ENCODE measurements around the gene SHC2. TPM values are rescaled to one million over a fixed set of nuclear protein-coding genes. Genes with fewer than 3 reads are reported as not detected.

Gene SHC2
- total and polyA plus RNA-seq, 2 experiments from 2014 or later: 2.2 to 4.6 TPM

GRCh38 chr19:447064-447426 is 13.8 kb downstream of the SHC2 start (continued):
- no peak for TF ChIP-seq ZNF462 (CRISPR knock-in tag; IDR thresholded peaks at IDR 0.05)
- no peak for TF ChIP-seq NANOG (IDR thresholded peaks at IDR 0.05; ENCODE audit: borderline replicate concordance)
- TF ChIP-seq ZNF331 (CRISPR knock-in tag; IDR thresholded peaks at IDR 0.05; ENCODE audit: low read depth): no peak

- H3K9me2 ChIP-seq (ENCODE audit: insufficient read depth): no peaks in the 10 kb centered on the region
- ATAC-seq (no peak), DNase-seq (ENCODE audit: low spot score) (no peak)
- no peak for TF ChIP-seq POLR2AphosphoS5 (IDR thresholded peaks at IDR 0.05; ENCODE audit: low read depth)
- TF ChIP-seq ZNF331 (CRISPR knock-in tag; IDR thresholded peaks at IDR 0.05; ENCODE audit: low read depth): no peak
- no peak for TF ChIP-seq REST (IDR thresholded peaks at IDR 0.05; ENCODE audit: unreplicated experiment)
- TF ChIP-seq STAT1 (IDR thresholded peaks at IDR 0.05; ENCODE audit: unreplicated experiment): no peak
- no peak for TF ChIP-seq CREB1 (CRISPR knock-in tag; IDR thresholded peaks at IDR 0.05; ENCODE audit: low read depth)
- TF ChIP-seq NANOG (IDR thresholded peaks at IDR 0.05; ENCODE audit: borderline replicate concordance): no peak
- TF ChIP-seq EZH2 (IDR thresholded peaks at IDR 0.05; ENCODE audit: low read depth, unreplicated experiment): no peak
- TF ChIP-seq ZNF114 (CRISPR knock-in tag; IDR thresholded peaks at IDR 0.05): no peak
- no peaks in the 10 kb centered on the region for H3K27me3 ChIP-seq (ENCODE audit: insufficient read depth)
- H3K27me3 Mint-ChIP-seq (ENCODE audit: insufficient read depth, low read depth, poor library complexity): peaks cover 16% of the 10 kb centered on the region
- no peaks in the 10 kb centered on the region for H3K36me3 ChIP-seq (ENCODE audit: insufficient read depth)
- no peak overlapping the region for H2AFZ ChIP-seq
- no peaks in the 10 kb centered on the region for H3K36me3 Mint-ChIP-seq (ENCODE audit: low read depth)
- H3K4me1 ChIP-seq (ENCODE audit: insufficient read depth): no peaks in the 10 kb centered on the region; the same call in 1 of the 2 replicates
- H3K27ac Mint-ChIP-seq: no peak overlapping the region
- no peaks in the 10 kb centered on the region for H3F3A ChIP-seq (replicated peaks; ENCODE audit: low read depth)
- H3K9me3 Mint-ChIP-seq: peaks cover 15% of the 10 kb centered on the region
- H4K20me1 ChIP-seq (replicated peaks; ENCODE audit: insufficient read depth): no peaks in the 10 kb centered on the region
- no peak overlapping the region for H3K4me2 ChIP-seq
- H3K79me2 ChIP-seq (replicated peaks; ENCODE audit: insufficient read depth): no peaks in the 10 kb centered on the region
- H3K4me3 Mint-ChIP-seq: no peak overlapping the region
- peaks cover 7% of the 10 kb centered on the region for H3K4me1 Mint-ChIP-seq
- H3K27ac ChIP-seq (ENCODE audit: low read depth): no peak overlapping the region
- no peak overlapping the region for H3K4me3 ChIP-seq
Measured at GRCh38 chr19:444677-445210, 16.1 kb downstream of the SHC2 start.

Data from GM23338 (cell line).